ENCODE measurements around the gene ZBTB16.

Gene ZBTB16

GRCh38 chr11:114131461-114131864 is 72.0 kb downstream of the ZBTB16 start:
- ChIA-PET POLR2A (no interaction called here), CTCF (no interaction called here)
- no peak for TF ChIP-seq CTCF (IDR thresholded peaks at IDR 0.05; ENCODE audit: control extremely low read depth, extremely low read depth, low read depth, missing control alignments)
- DNase-seq (ENCODE audit: extremely low spot score) = no peak

GRCh38 chr11:114132417-114132816 is 72.9 kb downstream of the ZBTB16 start:
- DNase-seq (ENCODE audit: extremely low spot score) = no peak
- no peak for TF ChIP-seq CTCF (IDR thresholded peaks at IDR 0.05; ENCODE audit: control extremely low read depth, extremely low read depth, low read depth, missing control alignments)
- POLR2A ChIA-PET = no interaction called here
- CTCF ChIA-PET = no interaction called here

- TF ChIP-seq CTCF (IDR thresholded peaks at IDR 0.05; ENCODE audit: control extremely low read depth, extremely low read depth, low read depth, missing control alignments) = no peak
- ChIA-PET CTCF (no interaction called here), POLR2A (no interaction called here)
- no peak for DNase-seq (ENCODE audit: extremely low spot score)
These were observed 73.5 kb downstream of the ZBTB16 start for GRCh38 chr11:114132944-114133394.

- ChIA-PET CTCF (interaction anchor here (1.3 kb wide), 1 partner anchor 9 kb away, joined by 4 read pairs; no protein-coding TSS in a partner anchor), POLR2A (no interaction called here)
- TF ChIP-seq CTCF (IDR thresholded peaks at IDR 0.05; ENCODE audit: control extremely low read depth, extremely low read depth, low read depth, missing control alignments) = no peak
- DNase-seq (ENCODE audit: extremely low spot score) = no peak
These were observed 74.2 kb downstream of the ZBTB16 start for GRCh38 chr11:114133548-114134329.

- POLR2A ChIA-PET = no interaction called here
- CTCF ChIA-PET = no interaction called here
- no peak for DNase-seq (ENCODE audit: extremely low spot score)
- no peak for TF ChIP-seq CTCF (IDR thresholded peaks at IDR 0.05; ENCODE audit: control extremely low read depth, extremely low read depth, low read depth, missing control alignments)
These were observed 75.4 kb downstream of the ZBTB16 start for GRCh38 chr11:114134870-114135269.

GRCh38 chr11:114135737-114136151 is 76.2 kb downstream of the ZBTB16 start:
- ChIA-PET POLR2A (no interaction called here), CTCF (no interaction called here)
- no peak for TF ChIP-seq CTCF (IDR thresholded peaks at IDR 0.05; ENCODE audit: control extremely low read depth, extremely low read depth, low read depth, missing control alignments)
- no peak for DNase-seq (ENCODE audit: extremely low spot score)

Measured in GM10248 (cell line).